IPS-18c (cell line): ENCODE results near the gene PVALB.

Experiments used
- H3K4me3 ChIP-seq: 2 replicates; pipeline ENCODE4 v1.7.0; 2013; ENCODE audit warnings: low read depth, mild to moderate bottlenecking, low read length, moderate library complexity; ENCODE audit not compliant: insufficient read depth
- H3K9me3 ChIP-seq: one replicate; pipeline ENCODE4 v1.6.1; 2013; ENCODE audit warnings: mild to moderate bottlenecking, low read length, moderate library complexity; ENCODE audit not compliant: control insufficient read depth, insufficient read depth

The PVALB gene

GRCh38 chr22:36796552-36797175 is 20.2 kb downstream of the PVALB start:
- H3K4me3 ChIP-seq: no peak overlapping the region
- H3K9me3 ChIP-seq: no peaks in the 10 kb centered on the region

GRCh38 chr22:36795633-36796032 is 21.2 kb downstream of the PVALB start:
- no peak overlapping the region for H3K4me3 ChIP-seq

GRCh38 chr22:36790648-36791047 is 26.2 kb downstream of the PVALB start:
- Histone ChIP-seq H3K9me3 (no peaks in the 10 kb centered on the region), H3K4me3 (no peak overlapping the region)

More at GRCh38 chr22:36795633-36796032, 21.2 kb downstream of the PVALB start:
- H3K9me3 ChIP-seq: no peaks in the 10 kb centered on the region

GRCh38 chr22:36787204-36787988 is 29.4 kb downstream of the PVALB start:
- H3K4me3 ChIP-seq: no peak overlapping the region
- H3K9me3 ChIP-seq: no peaks in the 10 kb centered on the region

GRCh38 chr22:36783743-36784142 is 33.1 kb downstream of the PVALB start:
- no peak overlapping the region for H3K4me3 ChIP-seq
- no peaks in the 10 kb centered on the region for H3K9me3 ChIP-seq

GRCh38 chr22:36781656-36782627 is 34.9 kb downstream of the PVALB start:
- Histone ChIP-seq H3K9me3 (peaks cover 3% of the 10 kb centered on the region), H3K4me3 (no peak overlapping the region)

GRCh38 chr22:36778020-36778419 is 38.8 kb downstream of the PVALB start:
- no peak overlapping the region for H3K4me3 ChIP-seq

GRCh38 chr22:36776722-36777121 is 40.1 kb downstream of the PVALB start:
- Histone ChIP-seq H3K9me3 (peaks cover 3% of the 10 kb centered on the region), H3K4me3 (peak overlapping the region; percentile 4; the same call in 1 of the 2 replicates)

More at GRCh38 chr22:36778020-36778419, 38.8 kb downstream of the PVALB start:
- H3K9me3 ChIP-seq: peaks cover 3% of the 10 kb centered on the region

- H3K4me3 ChIP-seq: peak within 1 kb of the TSS; percentile 84
- peaks cover 3% of the 10 kb centered on the region for H3K9me3 ChIP-seq
Measured at GRCh38 chr22:36775964-36776669, 40.7 kb downstream of the PVALB start, which contains the start of gene IFT27. Gene IFT27, minus strand, starts transcription at chr22:36776119. Its CDS starts 412 bp downstream, at chr22:36775707.

GRCh38 chr22:36775586-36775963 is 41.3 kb downstream of the PVALB start:
- Histone ChIP-seq H3K4me3 (peak overlapping the region; percentile 84), H3K9me3 (peaks cover 3% of the 10 kb centered on the region)

GRCh38 chr22:36773935-36774334 is 42.9 kb downstream of the PVALB start:
- peaks cover 3% of the 10 kb centered on the region for H3K9me3 ChIP-seq

GRCh38 chr22:36772451-36772850 is 44.4 kb downstream of the PVALB start:
- peaks cover 1% of the 10 kb centered on the region for H3K9me3 ChIP-seq
- H3K4me3 ChIP-seq: no peak overlapping the region

More at GRCh38 chr22:36773935-36774334, 42.9 kb downstream of the PVALB start:
- H3K4me3 ChIP-seq: no peak overlapping the region

GRCh38 chr22:36771356-36772063 is 45.3 kb downstream of the PVALB start:
- H3K4me3 ChIP-seq: no peak overlapping the region
- H3K9me3 ChIP-seq: no peaks in the 10 kb centered on the region

GRCh38 chr22:36770513-36771231 is 46.2 kb downstream of the PVALB start:
- no peak overlapping the region for H3K4me3 ChIP-seq
- no peaks in the 10 kb centered on the region for H3K9me3 ChIP-seq

GRCh38 chr22:36769541-36770512 is 47.0 kb downstream of the PVALB start:
- H3K4me3 ChIP-seq: no peak overlapping the region
- no peaks in the 10 kb centered on the region for H3K9me3 ChIP-seq
